GM12878 (cell line): ENCODE results near the gene CCDC70. TPM values are rescaled to one million over a fixed set of nuclear protein-coding genes. Genes with fewer than 3 reads are reported as not detected.

Experiments
- ATAC-seq: fragments of 200-7000 bp; cut with Tn5 transposase; 3 replicates; pipeline ENCODE4 v1.9.1; 2020; ENCODE audit warnings: mild to moderate bottlenecking, moderate library complexity
- BruUV-seq: library from RNA; stranded (reverse); fragments of 400-500 nt; replicated peaks from 2 replicates; lab custom pipeline; 2021; lab: Mats Ljungman, UMichigan
- CTCF ChIA-PET: fragments of 300-600 bp; sonication (Branson Sonifier 250); formaldehyde crosslinking; extraction: SDS; loops from one replicate; lab custom pipeline; 2021; ENCODE audit warnings: inconsistent platforms; lab: Yijun Ruan, JAX
- POLR2A ChIA-PET: fragments of 350-600 bp; formaldehyde crosslinking; extraction: SDS; loops from one replicate; lab custom pipeline; 2021; ENCODE audit warnings: inconsistent platforms; lab: Charles Lee
- RAD21 ChIA-PET: fragments of 300-600 bp; sonication (Branson Sonifier 250); formaldehyde crosslinking; loops from one replicate; lab custom pipeline; 2023; ENCODE audit warnings: antibody characterized with exemption; ENCODE audit not compliant: unreplicated experiment; lab: Charles Lee
- SMC1A ChIA-PET: fragments of 300-600 bp; sonication (Branson Sonifier 250); formaldehyde crosslinking; loops from one replicate; lab custom pipeline; 2023; ENCODE audit not compliant: unreplicated experiment, uncharacterized antibody; lab: Charles Lee
- DNase-seq: peaks from one replicate; pipeline ENCODE4 v3.0.0-alpha.2; 2011; ENCODE audit warnings: low read depth, low spot score
- FAIRE-seq: peaks from 3 replicates; lab custom pipeline; 2011; peaks lifted over from hg19 to GRCh38; lab: Jason Lieb, UNC
- H2AFZ ChIP-seq: 2 replicates; pipeline ENCODE4 v1.6.0; 2011; ENCODE audit warnings: low read depth, low read length, control low read depth; ENCODE audit not compliant: control insufficient read depth
- H3K27ac ChIP-seq: 2 replicates; pipeline ENCODE4 v1.5.1; 2011; ENCODE audit warnings: control low read depth; ENCODE audit not compliant: control insufficient read depth, insufficient read depth
- H3K27me3 ChIP-seq, 2 experiments: replicated peaks in 1 of 2; 2 replicates each; pipeline versions ENCODE4 v1.6.0 to v1.6.1; 2011; ENCODE audit warnings: low read length in 1 of 2; ENCODE audit not compliant: control insufficient read depth in 2 of 2, insufficient read depth in 2 of 2
- H3K36me3 ChIP-seq, 2 experiments: 2 replicates each; pipeline ENCODE4 v1.5.1; 2011; ENCODE audit warnings: low read length in 1 of 2; ENCODE audit not compliant: control insufficient read depth in 2 of 2, insufficient read depth in 2 of 2
- H3K4me1 ChIP-seq: 2 replicates; pipeline ENCODE4 v1.6.1; 2011; ENCODE audit warnings: mild to moderate bottlenecking, low read length, moderate library complexity, mixed read lengths; ENCODE audit not compliant: control insufficient read depth, insufficient read depth
- H3K4me2 ChIP-seq: 2 replicates; pipeline ENCODE4 v1.6.0; 2011; ENCODE audit warnings: control low read depth; ENCODE audit not compliant: control insufficient read depth, insufficient read depth
- H3K4me3 ChIP-seq: fragments of 200-600 bp; sonication (generic); 2 replicates; pipeline ENCODE4 v1.5.1; 2016
- H3K79me2 ChIP-seq: 2 replicates; pipeline ENCODE4 v1.6.0; 2011; ENCODE audit warnings: low read length; ENCODE audit not compliant: control insufficient read depth, insufficient read depth
- H3K9ac ChIP-seq: 2 replicates; pipeline ENCODE4 v1.8.0; 2011; ENCODE audit warnings: low read length, control low read depth, mixed read lengths; ENCODE audit not compliant: control insufficient read depth, insufficient read depth
- H3K9me3 ChIP-seq: replicated peaks from 3 replicates; pipeline ENCODE4 v1.5.1; 2011; ENCODE audit warnings: mild to moderate bottlenecking, low read length; ENCODE audit not compliant: control insufficient read depth, insufficient read depth
- H4K20me1 ChIP-seq: 2 replicates; pipeline ENCODE4 v1.6.0; 2011; ENCODE audit not compliant: control insufficient read depth, insufficient read depth
- ATF7 ChIP-seq: fragments of 450-650 bp; IDR thresholded peaks from 2 replicates; pipeline ENCODE4 v1.6.1; 2016; ENCODE audit warnings: low read depth, mild to moderate bottlenecking
- BCL11A ChIP-seq: IDR thresholded peaks from 2 replicates; pipeline ENCODE4 v1.6.1; 2011; ENCODE audit warnings: low read depth, low read length
- E4F1 ChIP-seq: fragments of 450-650 bp; IDR thresholded peaks from 2 replicates; pipeline ENCODE4 v1.6.1; 2018; ENCODE audit warnings: borderline replicate concordance, mild to moderate bottlenecking; ENCODE audit not compliant: partially characterized antibody
- MYB ChIP-seq: fragments of 150-350 bp; IDR thresholded peaks from 2 replicates; pipeline ENCODE4 v1.6.1; 2014; ENCODE audit warnings: mild to moderate bottlenecking, low read depth, low read length, borderline replicate concordance
- RAD51 ChIP-seq: fragments of 450-650 bp; IDR thresholded peaks from 2 replicates; pipeline ENCODE4 v1.6.1; 2016; ENCODE audit warnings: moderate library complexity, mild to moderate bottlenecking, inconsistent platforms
- RBBP5 ChIP-seq: fragments of 200-600 bp; sonication (generic); conservative IDR thresholded peaks from 2 replicates; pipeline ENCODE4 v1.6.1; 2016
- RCOR1 ChIP-seq: conservative IDR thresholded peaks from 2 replicates; pipeline ENCODE4 v1.6.1; 2012; ENCODE audit warnings: low read depth, low read length, improper control_type of control experiment
- SIN3A ChIP-seq: IDR thresholded peaks from 2 replicates; pipeline ENCODE4 v1.6.1; 2012; ENCODE audit warnings: low read depth, low read length, improper control_type of control experiment
- SMAD5 ChIP-seq: IDR thresholded peaks from 2 replicates; pipeline ENCODE4 v1.6.1; 2016; ENCODE audit warnings: antibody characterized with exemption, low read depth
- SP1 ChIP-seq: IDR thresholded peaks from one replicate; pipeline ENCODE4 v1.6.1; 2011; ENCODE audit warnings: low read depth, low read length
- WGBS: methylation state at CpG from one replicate; pipeline ENCODE4 v1.1.6; 2016; ENCODE audit warnings: low lambda C conversion rate; ENCODE audit not compliant: insufficient replicate concordance, insufficient coverage; ENCODE audit errors: missing lambda C conversion rate; 5-methylcytosine and 5-hydroxymethylcytosine counted together
- in situ Hi-C: fragments of 300-500 bp; cut with MboI; formaldehyde crosslinking; loops from 9 replicates; pipeline ENCODE4 v1.14.3; 2018; ENCODE audit warnings: mixed read lengths
- intact Hi-C: fragments of 100-400 bp; cut with micrococcal nuclease; formaldehyde crosslinking; loops from one replicate; pipeline ENCODE4 v1.14.2; 2022; ENCODE audit not compliant: unreplicated experiment
- polyA plus RNA-seq, 11 experiments: library from polyadenylated mRNA; depleted of rRNA in 4 of 11; unstranded in 6 of 11; stranded (reverse) in 5 of 11; fragments of >200 nt; fragmentation: Nextera tagmentation in 4 of 11; fragmentation: Illumina TruSeq in 1 of 11; extraction: Ambion mirVana in 4 of 11; extraction: Trizol in 1 of 11; gene quantifications; 1 replicate in 1 of 11; 2 replicates in 10 of 11; pipeline versions ENCODE4 v1.2.1 to v1.2.3, GENCODE V29; 2011 to 2016; ENCODE audit warnings: inconsistent platforms in 2 of 11, missing spikeins in 2 of 11, low read depth in 1 of 11
- total RNA-seq, 4 experiments: library from RNA; depleted of rRNA in 3 of 4; stranded (reverse); fragments of >200 nt in 3 of 4; fragmentation: Illumina TruSeq in 1 of 4; extraction: Trizol in 1 of 4; gene quantifications; 2 replicates each; pipeline versions ENCODE4 v1.2.1 to v1.2.3, GENCODE V29; 2013 to 2021
- TF ChIP-seq, protein P1 (sequence below): IDR thresholded peaks from 2 replicates; pipeline ENCODE4 v1.6.1; 2011; ENCODE audit warnings: borderline replicate concordance, low read depth, mild to moderate bottlenecking, moderate library complexity, mixed read lengths, low read length; ENCODE audit not compliant: insufficient read depth; ENCODE audit errors: extremely low read length
- TF ChIP-seq, protein P2 (sequence below): IDR thresholded peaks from 2 replicates; pipeline ENCODE4 v1.6.1; 2011; ENCODE audit warnings: low read depth, mild to moderate bottlenecking, low read length, moderate library complexity, borderline replicate concordance; ENCODE audit errors: extremely low read depth

The CCDC70 gene
- total and polyA plus RNA-seq, 10 of the 15 experiments (the other 5 are each of a cell fraction or from before 2014, with no cell fraction given): not detected

DNA sequence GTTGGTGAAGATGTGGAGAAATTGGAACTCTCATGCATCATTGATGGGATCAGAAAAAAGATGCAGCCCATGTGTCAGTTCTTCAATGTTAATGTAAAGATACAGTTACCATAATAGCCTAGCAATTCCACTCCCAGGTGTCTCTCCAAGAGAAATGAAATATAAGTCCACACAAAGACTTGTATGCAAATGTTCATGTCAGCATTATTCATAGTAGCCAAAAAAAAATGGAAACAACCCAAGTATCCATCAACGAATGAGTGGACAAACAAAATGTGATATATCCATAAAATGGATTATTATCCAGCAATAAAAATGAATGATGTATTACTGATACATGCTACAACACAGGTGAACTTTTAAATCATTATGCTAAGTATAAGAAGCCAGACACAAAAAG, 38.7 kb downstream of the CCDC70 start:
- Histone ChIP-seq H2AFZ (no peak overlapping the region), H3K9me3 (no peaks in the 10 kb centered on the region), H3K27ac (no peak overlapping the region), H3K36me3 (no peaks in the 10 kb centered on the region)
- ChIA-PET CTCF (no interaction called here), RAD21 (no interaction called here)
- FAIRE-seq (no peak), ATAC-seq (no peak)
- TF ChIP-seq BCL11A (no peak), ATF7 (no peak)
- TF ChIP-seq, all 136 proteins: peak for 0
- WGBS: 33% methylated on average over 1 of the region's 1 CpG
- in situ Hi-C loops (no loop called here), intact Hi-C loops (no loop called here)
- H3K79me2 ChIP-seq: no peaks in the 10 kb centered on the region
- DNase-seq: no peak
- POLR2A ChIA-PET: no interaction called here
- H3K4me1 ChIP-seq: no peaks in the 10 kb centered on the region
- H3K4me2 ChIP-seq: no peak overlapping the region
- no TSS peak for BruUV-seq
- H3K27me3 ChIP-seq: peaks cover 1 to 4% of the 10 kb centered on the region in 2 experiments; a peak in 3 of 4 replicates
- SMC1A ChIA-PET: no interaction called here
- no peak overlapping the region for H3K9ac ChIP-seq
- H3K4me3 ChIP-seq: no peak overlapping the region
- H4K20me1 ChIP-seq: peaks cover 3% of the 10 kb centered on the region; the same call in 1 of the 2 replicates

DNA sequence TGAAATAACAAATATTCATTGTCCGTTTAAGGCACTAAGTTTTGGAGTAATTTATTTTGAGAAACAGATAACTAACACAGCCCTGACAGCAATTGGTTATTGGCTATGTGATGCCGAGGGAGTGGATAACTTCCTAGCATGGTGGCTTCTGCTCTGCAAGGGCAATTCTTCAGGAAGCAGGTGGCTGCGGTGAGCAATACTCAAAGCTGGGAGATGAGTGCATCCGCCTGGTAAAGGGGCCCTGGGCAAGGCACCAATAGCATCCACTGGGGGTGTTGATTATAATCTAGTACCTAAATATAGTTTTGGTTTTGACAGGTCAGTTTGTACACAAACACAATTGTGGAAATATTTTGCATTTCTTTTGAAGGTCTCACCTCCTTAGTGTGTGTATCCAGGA, 41.0 kb downstream of the CCDC70 start:
- 4% methylated on average over 4 of the region's 4 CpGs for WGBS
- no peak overlapping the region for H3K4me2 ChIP-seq
- no peak overlapping the region for H3K9ac ChIP-seq
- ChIA-PET RAD21 (interaction anchor here (0.9 to 1.9 kb wide), 2 partner anchors 25 to 225 kb away, joined by 3 to 7 read pairs; no protein-coding TSS in a partner anchor), SMC1A (interaction anchor here (1.3 to 1.6 kb wide), 3 partner anchors 10 to 87 kb away, joined by 3 to 4 read pairs (median 4); no protein-coding TSS in a partner anchor), CTCF (interaction anchor here (1.4 to 2.9 kb wide), 2 partner anchors 10 to 225 kb away, joined by 5 to 6 read pairs; no protein-coding TSS in a partner anchor), POLR2A (no interaction called here)
- no peaks in the 10 kb centered on the region for H3K79me2 ChIP-seq
- FAIRE-seq (no peak), ATAC-seq (no peak), DNase-seq (no peak)
- H2AFZ ChIP-seq: no peak overlapping the region
- no peaks in the 10 kb centered on the region for H3K4me1 ChIP-seq
- H3K4me3 ChIP-seq: no peak overlapping the region
- no TSS peak for BruUV-seq
- H3K9me3 ChIP-seq: no peaks in the 10 kb centered on the region
- H3K27ac ChIP-seq: no peak overlapping the region
- 0 out of 2 replicates have a peak, but pooled peaks cover 3% of the 10 kb centered on the region for H4K20me1 ChIP-seq
- in situ Hi-C loops: no loop called here
- intact Hi-C loops: no loop called here
- H3K36me3 ChIP-seq: no peaks in the 10 kb centered on the region
- no peaks in the 10 kb centered on the region; a peak in 3 of 4 replicates for H3K27me3 ChIP-seq
- no peak for TF ChIP-seq E4F1
- TF ChIP-seq, protein P1, sequence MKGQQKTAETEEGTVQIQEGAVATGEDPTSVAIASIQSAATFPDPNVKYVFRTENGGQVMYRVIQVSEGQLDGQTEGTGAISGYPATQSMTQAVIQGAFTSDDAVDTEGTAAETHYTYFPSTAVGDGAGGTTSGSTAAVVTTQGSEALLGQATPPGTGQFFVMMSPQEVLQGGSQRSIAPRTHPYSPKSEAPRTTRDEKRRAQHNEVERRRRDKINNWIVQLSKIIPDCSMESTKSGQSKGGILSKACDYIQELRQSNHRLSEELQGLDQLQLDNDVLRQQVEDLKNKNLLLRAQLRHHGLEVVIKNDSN: no peak
- no peak for TF ChIP-seq RBBP5
- no peak for TF ChIP-seq SIN3A
- TF ChIP-seq, protein P2, sequence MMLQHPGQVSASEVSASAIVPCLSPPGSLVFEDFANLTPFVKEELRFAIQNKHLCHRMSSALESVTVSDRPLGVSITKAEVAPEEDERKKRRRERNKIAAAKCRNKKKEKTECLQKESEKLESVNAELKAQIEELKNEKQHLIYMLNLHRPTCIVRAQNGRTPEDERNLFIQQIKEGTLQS: no peak
- TF ChIP-seq RCOR1: no peak
- no peak for TF ChIP-seq SP1
- no peak for TF ChIP-seq MYB
- TF ChIP-seq RAD51: no peak
- no peak for TF ChIP-seq SMAD5
